Measurements from ENCODE around the gene COL10A1.

- TF ChIP-seq CTCF (IDR thresholded peaks at IDR 0.05; ENCODE audit: low read length) (no peak), EZH2 (IDR thresholded peaks at IDR 0.05; ENCODE audit: borderline replicate concordance, low read length) (no peak)
Measured at GRCh38 chr6:116157391-116157790, 31.5 kb upstream of the COL10A1 start.
